Measurements from ENCODE around the gene TENM4.

Gene TENM4

DNA sequence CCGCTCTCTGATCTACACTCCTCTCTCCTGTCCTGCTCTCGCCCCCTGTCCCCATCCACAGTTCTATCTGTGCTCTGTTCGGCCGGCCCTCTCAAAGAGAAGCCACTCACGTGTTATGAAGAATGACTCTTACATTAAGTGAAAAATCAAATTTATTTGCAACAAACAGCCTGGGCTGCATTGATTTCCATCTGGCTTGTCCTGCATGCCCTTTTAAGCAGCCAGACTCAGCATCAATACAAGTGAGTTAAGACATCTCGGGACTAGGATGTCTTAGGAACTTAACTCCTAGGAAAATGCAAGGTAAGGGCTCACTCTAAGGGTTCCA is 373.5 kb downstream of the TENM4 start:
- H3K9me3 Mint-ChIP-seq: no peaks in the 10 kb centered on the region

DNA sequence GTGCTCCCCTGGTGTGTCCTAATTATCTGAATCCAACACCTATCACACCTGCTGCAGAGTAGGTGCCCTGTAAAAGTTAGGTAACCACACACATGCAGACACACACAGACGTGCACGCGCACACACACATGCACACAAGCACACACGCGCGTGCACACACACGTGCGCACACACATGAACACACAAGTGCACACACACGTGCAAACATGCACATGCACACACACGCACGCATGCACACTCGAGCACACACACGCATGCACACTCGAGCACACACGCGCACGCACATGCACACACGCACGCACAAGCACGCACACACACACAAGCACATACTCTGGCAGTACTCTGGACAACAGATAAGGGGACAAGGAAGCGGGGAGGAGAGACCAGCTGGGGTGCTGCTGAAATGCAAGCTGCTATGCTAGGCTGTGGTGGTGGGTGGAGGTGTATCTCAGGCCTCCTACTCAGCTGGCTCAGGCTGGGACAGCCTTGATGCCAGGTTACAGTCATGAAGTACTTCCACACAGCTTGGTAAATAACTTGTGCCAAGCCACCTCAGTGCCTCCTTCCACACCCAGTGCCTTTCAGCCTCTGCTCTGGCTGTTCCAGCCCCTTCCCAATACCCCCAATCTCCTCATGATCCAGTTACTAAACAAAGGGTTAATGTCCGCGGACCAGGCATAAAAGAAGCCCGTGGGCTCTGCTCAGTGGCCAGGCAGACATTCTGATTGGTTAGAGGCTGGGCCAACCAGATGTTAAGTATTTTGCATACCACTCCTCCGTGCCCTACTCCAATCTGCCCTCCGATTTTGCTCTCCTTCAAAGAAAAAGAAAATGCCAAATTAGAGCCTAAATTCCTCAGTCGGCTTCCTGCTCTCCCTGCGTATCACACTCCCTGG is 374.1 kb downstream of the TENM4 start:
- H3K9me3 Mint-ChIP-seq: no peaks in the 10 kb centered on the region
- no peak overlapping the region for H3K27ac Mint-ChIP-seq (ENCODE audit: low read depth)
- ATAC-seq (replicated peaks; ENCODE audit: extremely low read depth, poor library complexity, severe bottlenecking) (no peak), DNase-seq (ENCODE audit: low spot score in 2 of 2) (no peak)
- peaks cover 5% of the 10 kb centered on the region for H3K4me1 Mint-ChIP-seq
- H3K36me3 Mint-ChIP-seq (ENCODE audit: insufficient read depth): no peaks in the 10 kb centered on the region
- H3K4me3 Mint-ChIP-seq: no peak overlapping the region
- H3K27me3 Mint-ChIP-seq: no peaks in the 10 kb centered on the region

More for the DNA sequence above, 373.5 kb downstream of the TENM4 start:
- no peak overlapping the region for H3K4me3 Mint-ChIP-seq
- no peaks in the 10 kb centered on the region for H3K27me3 Mint-ChIP-seq
- ATAC-seq (replicated peaks; ENCODE audit: extremely low read depth, poor library complexity, severe bottlenecking): no peak
- DNase-seq (ENCODE audit: low spot score in 2 of 2): no peak
- H3K36me3 Mint-ChIP-seq (ENCODE audit: insufficient read depth): no peaks in the 10 kb centered on the region
- H3K27ac Mint-ChIP-seq (ENCODE audit: low read depth): no peak overlapping the region
- H3K4me1 Mint-ChIP-seq: peaks cover 5% of the 10 kb centered on the region

DNA sequence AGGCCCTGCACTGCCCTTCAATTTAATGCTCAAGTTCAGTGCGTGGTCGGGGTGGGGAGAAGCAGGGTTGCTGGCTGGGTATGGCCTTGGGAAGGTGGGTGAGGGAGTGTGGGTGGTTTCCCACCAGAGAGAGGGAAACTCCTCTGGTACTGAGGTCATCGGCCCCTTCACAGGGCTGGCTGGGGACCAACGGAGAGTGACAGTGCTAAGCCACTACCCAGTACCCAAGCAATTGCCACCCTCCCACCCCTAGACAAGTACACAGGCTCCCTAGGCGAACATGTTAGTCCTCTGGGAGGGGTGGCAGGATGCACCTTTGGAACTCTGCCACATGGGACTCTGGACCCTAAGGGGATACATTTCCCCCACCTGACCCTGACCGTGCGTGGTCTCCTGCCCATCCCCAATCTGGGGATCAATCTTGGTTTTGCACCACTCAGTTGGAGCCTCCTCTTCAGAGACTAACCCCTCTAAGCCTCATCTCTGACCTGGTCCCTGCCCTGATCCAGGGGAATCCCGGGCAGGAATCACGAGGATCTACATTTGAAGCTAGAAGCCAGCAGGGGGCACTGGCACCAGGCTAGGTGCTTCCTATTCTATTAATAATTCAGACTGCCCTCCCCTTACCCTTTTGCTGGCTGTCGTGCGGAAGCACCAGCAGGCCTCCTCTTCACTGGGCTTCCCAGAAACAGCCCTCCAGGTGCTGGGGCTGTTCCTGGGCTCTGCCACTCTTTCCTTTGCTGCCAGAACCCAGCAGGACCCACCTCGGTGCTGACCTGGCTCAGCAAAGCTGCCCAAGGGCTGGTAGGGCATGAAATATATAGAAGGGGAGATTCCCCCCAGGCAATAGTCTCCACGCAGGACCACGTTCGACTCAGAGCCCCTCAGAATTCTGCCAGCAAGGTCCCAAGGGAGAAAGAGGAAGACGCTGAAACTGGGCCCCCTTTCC is 377.7 kb downstream of the TENM4 start:
- Mint-ChIP-seq H3K27ac (ENCODE audit: low read depth) (no peak overlapping the region), H3K9me3 (no peaks in the 10 kb centered on the region), H3K4me1 (peaks cover 5% of the 10 kb centered on the region), H3K36me3 (ENCODE audit: insufficient read depth) (no peaks in the 10 kb centered on the region), H3K4me3 (no peak overlapping the region), H3K27me3 (peaks cover under 1% of the 10 kb centered on the region)
- ATAC-seq (replicated peaks; ENCODE audit: extremely low read depth, poor library complexity, severe bottlenecking): no peak
- no peak for DNase-seq (ENCODE audit: low spot score in 2 of 2)

DNA sequence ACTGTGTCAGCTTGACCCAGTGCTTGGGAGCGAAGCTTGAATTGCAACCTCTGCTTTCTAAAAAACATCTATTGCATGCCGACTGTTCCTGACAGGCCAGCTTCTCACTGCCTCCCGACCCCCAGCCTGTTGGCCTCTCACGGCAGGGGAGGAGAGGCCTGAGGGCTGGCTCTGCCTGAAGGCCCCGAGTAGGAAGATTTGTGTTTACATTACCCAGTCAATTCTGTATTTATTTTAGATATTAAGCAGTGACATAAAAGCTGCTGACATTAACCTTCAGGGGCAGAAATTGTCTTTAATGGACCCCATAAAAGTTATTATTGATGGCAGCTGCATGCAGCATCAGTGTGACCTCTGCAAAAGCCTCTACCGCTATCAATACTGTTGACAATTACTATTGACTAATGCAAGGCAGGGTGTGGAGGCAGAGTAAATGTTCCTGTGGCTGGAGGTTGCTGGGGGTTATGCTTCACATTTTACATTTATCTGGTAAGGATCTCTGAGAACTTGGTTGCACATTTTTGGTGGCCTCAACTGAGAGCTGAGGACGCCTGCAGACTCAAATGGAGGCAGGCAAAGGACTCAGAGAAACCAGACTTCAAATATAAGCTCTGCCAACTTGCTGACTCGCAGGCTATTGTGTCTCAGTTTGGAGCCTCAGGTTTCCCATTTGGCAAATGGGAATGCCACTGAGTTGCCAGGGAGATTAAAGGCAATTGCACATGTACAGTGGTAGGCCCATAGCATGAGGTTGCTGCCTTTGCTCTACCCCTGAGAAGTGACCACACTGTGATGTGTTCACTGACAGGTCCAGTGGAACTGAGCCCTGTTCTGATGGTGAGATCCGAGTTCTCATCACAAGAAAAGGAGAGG is 380.5 kb downstream of the TENM4 start:
- Mint-ChIP-seq H3K4me3 (no peak overlapping the region), H3K9me3 (no peaks in the 10 kb centered on the region), H3K27me3 (peaks cover 24% of the 10 kb centered on the region), H3K36me3 (ENCODE audit: insufficient read depth) (no peaks in the 10 kb centered on the region), H3K27ac (ENCODE audit: low read depth) (no peak overlapping the region), H3K4me1 (no peaks in the 10 kb centered on the region)
- DNase-seq (ENCODE audit: low spot score in 2 of 2) (no peak), ATAC-seq (replicated peaks; ENCODE audit: extremely low read depth, poor library complexity, severe bottlenecking) (no peak)

DNA sequence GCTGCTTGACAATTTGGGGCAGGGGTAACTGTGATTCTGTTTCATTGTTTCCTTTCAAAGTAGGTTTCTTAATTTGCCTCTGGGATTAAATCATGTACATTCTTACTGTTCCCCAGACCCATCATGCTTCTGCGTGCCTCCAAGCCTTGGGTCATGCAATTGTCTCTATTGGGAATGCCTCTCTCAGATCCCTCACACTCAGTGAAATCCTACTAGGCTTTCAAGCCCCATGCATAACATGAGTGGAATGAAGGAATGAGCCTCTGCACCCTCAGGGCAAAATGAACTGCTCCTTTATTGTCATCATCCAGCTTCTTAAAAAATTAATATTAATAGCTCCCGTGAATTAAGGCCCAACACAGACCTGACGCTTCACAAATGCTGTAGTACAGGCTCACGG is 381.7 kb downstream of the TENM4 start:
- no peaks in the 10 kb centered on the region for H3K4me1 Mint-ChIP-seq
- no peaks in the 10 kb centered on the region for H3K9me3 Mint-ChIP-seq
- H3K27ac Mint-ChIP-seq (ENCODE audit: low read depth): no peak overlapping the region
- peaks cover 24% of the 10 kb centered on the region for H3K27me3 Mint-ChIP-seq
- no peaks in the 10 kb centered on the region for H3K36me3 Mint-ChIP-seq (ENCODE audit: insufficient read depth)
- ATAC-seq (replicated peaks; ENCODE audit: extremely low read depth, poor library complexity, severe bottlenecking) (no peak), DNase-seq (ENCODE audit: low spot score in 2 of 2) (no peak)
- H3K4me3 Mint-ChIP-seq: no peak overlapping the region

DNA sequence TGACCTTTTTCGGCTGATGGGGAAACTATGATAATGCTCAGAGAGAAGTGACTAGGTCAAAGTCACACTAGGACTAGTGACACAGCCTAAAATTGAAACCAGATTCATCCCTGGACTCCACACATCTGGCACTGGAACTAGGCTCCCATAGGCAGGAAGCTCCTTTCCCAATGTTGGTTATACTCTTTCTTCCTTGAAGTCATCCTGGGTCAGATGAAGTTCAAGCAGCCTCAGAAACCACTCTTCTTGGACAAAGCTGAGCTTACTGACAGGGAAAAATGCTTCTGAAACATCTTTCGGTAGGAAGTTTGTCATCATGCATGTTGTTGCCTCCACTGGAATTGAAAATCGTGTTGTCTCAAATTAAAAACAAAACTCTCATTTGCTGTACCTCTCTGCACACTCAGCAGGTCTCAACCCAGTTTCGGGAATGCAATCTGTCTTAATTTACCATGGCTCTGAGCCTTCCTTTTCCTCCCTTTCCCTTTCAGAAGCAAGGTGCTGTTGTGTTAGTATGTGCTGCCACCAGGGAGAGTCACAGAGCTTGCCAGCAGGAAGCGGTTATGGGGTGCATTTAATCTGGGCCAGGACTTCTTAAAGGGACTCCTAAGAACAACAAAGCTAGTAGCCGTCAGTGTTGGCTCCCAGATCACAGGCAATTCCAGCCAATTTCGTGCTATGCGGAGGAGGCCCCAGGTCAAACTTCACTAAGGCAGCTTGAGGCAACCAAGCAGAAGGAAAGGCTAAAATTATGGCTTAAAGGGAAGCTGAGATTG is 384.8 kb downstream of the TENM4 start:
- no peaks in the 10 kb centered on the region for H3K36me3 Mint-ChIP-seq (ENCODE audit: insufficient read depth)
- no peak overlapping the region for H3K27ac Mint-ChIP-seq (ENCODE audit: low read depth)
- ATAC-seq (replicated peaks; ENCODE audit: extremely low read depth, poor library complexity, severe bottlenecking): no peak
- H3K27me3 Mint-ChIP-seq: peaks cover 35% of the 10 kb centered on the region
- no peaks in the 10 kb centered on the region for H3K9me3 Mint-ChIP-seq
- H3K4me3 Mint-ChIP-seq: no peak overlapping the region
- DNase-seq (ENCODE audit: low spot score in 2 of 2): no peak
- no peaks in the 10 kb centered on the region for H3K4me1 Mint-ChIP-seq

DNA sequence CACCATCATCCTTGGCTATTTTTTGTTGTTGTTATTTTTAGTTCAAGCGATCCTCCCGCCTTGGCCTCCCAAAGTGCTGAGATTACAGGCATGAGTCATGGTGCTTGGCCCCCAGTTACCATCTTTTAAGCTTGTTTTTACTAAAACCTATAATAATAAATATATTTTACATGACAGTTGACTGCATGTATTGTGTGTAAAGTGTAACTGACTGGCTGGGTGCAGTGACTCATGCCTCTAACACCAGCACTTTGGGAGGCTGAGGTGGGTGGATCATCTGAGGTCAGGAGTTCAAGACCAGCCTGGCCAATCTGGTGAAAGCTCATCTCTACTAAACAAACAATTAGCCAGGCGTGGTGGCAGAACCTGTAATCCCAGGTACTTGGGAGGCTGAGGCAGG is 386.2 kb downstream of the TENM4 start:
- H3K27ac Mint-ChIP-seq (ENCODE audit: low read depth): no peak overlapping the region
- no peaks in the 10 kb centered on the region for H3K4me1 Mint-ChIP-seq
- H3K9me3 Mint-ChIP-seq: no peaks in the 10 kb centered on the region
- no peaks in the 10 kb centered on the region for H3K36me3 Mint-ChIP-seq (ENCODE audit: insufficient read depth)
- DNase-seq (ENCODE audit: low spot score in 2 of 2) (no peak), ATAC-seq (replicated peaks; ENCODE audit: extremely low read depth, poor library complexity, severe bottlenecking) (no peak)
- H3K4me3 Mint-ChIP-seq: no peak overlapping the region
- peaks cover 35% of the 10 kb centered on the region for H3K27me3 Mint-ChIP-seq

DNA sequence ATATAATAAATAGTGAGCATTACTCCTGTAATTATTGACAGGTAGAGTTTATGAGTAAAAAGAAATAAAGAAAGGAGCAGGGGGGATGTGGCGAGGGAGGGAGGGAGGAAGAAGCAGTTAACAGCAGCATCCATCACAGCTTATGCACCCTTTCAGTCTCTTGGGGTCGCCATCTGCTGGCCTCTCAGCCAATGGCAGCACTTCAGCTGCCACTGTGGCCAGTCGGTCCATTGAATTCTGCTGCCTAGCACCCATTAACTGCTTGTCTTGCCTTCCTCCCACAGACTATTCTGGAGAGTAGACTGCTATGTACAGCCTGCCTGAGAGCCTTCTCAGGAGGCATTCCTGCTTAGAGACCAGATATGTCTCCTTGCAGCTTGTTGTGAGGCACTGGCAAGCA is 388.3 kb downstream of the TENM4 start:
- no peaks in the 10 kb centered on the region for H3K9me3 Mint-ChIP-seq
- H3K27me3 Mint-ChIP-seq: peaks cover 29% of the 10 kb centered on the region
- no peak overlapping the region for H3K4me3 Mint-ChIP-seq
- DNase-seq (ENCODE audit: low spot score in 2 of 2): no peak
- no peaks in the 10 kb centered on the region for H3K36me3 Mint-ChIP-seq (ENCODE audit: insufficient read depth)
- no peaks in the 10 kb centered on the region for H3K4me1 Mint-ChIP-seq
- no peak for ATAC-seq (replicated peaks; ENCODE audit: extremely low read depth, poor library complexity, severe bottlenecking)
- no peak overlapping the region for H3K27ac Mint-ChIP-seq (ENCODE audit: low read depth)

DNA sequence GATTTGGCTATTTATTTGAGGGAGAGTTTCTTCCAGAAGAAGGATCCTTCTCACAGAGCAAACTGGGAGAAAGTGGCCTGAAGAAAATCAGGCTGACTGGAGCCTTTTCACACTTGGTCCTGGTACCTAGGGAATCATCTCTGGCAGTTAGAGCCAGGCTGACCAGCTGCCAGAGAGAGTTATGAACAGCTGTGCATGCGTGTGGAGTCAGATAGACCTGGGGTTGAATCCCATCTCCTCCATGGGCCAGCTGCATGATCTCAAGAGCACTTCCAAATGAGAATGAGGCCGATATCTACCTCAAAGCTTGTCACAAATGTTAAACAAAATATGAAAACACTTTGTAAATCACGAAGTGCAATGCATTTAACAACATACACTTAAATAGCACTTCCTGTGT is 390.0 kb downstream of the TENM4 start:
- Mint-ChIP-seq H3K27ac (ENCODE audit: low read depth) (no peak overlapping the region), H3K4me3 (no peak overlapping the region), H3K27me3 (peaks cover 12% of the 10 kb centered on the region)

DNA sequence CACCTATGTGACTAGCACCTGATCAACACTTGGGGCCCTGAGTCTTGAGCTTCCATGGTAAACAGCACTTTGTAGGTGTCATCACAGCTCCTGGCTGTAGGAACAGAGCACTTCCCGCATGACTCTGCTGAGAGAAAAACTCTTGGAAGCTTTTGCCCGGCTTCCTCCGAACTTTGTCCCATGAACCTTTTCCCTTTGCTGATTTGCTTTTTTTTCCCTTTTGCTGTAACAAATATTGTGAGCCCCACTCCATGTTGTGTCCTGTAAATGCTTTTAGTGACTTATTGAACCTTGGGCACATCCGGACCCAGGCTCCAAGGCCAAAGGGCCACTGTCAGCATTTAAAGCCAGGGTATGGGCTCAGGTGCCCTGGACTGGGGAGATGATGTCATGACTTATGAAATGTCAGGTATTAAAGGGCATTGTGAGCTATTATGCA is 391.1 kb downstream of the TENM4 start:
- Mint-ChIP-seq H3K4me3 (no peak overlapping the region), H3K36me3 (ENCODE audit: insufficient read depth) (no peaks in the 10 kb centered on the region), H3K27me3 (peaks cover 11% of the 10 kb centered on the region), H3K27ac (ENCODE audit: low read depth) (no peak overlapping the region), H3K4me1 (no peaks in the 10 kb centered on the region), H3K9me3 (no peaks in the 10 kb centered on the region)
- no peak for ATAC-seq (replicated peaks; ENCODE audit: extremely low read depth, poor library complexity, severe bottlenecking)
- DNase-seq (ENCODE audit: low spot score in 2 of 2): no peak

More for the DNA sequence above, 390.0 kb downstream of the TENM4 start:
- Mint-ChIP-seq H3K9me3 (no peaks in the 10 kb centered on the region), H3K36me3 (ENCODE audit: insufficient read depth) (no peaks in the 10 kb centered on the region), H3K4me1 (no peaks in the 10 kb centered on the region)
- ATAC-seq (replicated peaks; ENCODE audit: extremely low read depth, poor library complexity, severe bottlenecking): no peak
- DNase-seq (ENCODE audit: low spot score in 2 of 2): no peak

DNA sequence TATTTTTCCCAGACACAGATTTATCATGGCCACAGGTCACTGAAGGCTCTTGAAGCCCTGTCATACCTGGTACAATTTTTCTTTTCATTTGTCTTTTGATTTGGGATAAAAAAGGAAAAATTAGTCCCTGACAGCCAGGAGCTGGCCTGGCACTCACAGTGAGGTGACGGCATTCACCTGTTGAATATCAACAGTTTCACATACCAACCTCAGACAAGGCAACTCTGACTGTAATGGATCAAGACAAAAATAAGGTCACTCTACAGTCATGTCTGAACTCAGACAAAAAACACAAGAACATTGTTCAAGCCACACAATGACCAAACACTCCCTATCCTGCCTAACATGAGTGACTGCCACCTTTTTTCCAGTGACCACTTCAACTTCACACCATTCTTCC is 392.9 kb downstream of the TENM4 start:
- DNase-seq (ENCODE audit: low spot score in 2 of 2) (no peak), ATAC-seq (replicated peaks; ENCODE audit: extremely low read depth, poor library complexity, severe bottlenecking) (no peak)
- Mint-ChIP-seq H3K27ac (ENCODE audit: low read depth) (no peak overlapping the region), H3K4me3 (no peak overlapping the region), H3K36me3 (ENCODE audit: insufficient read depth) (no peaks in the 10 kb centered on the region), H3K27me3 (peaks cover 20% of the 10 kb centered on the region), H3K4me1 (no peaks in the 10 kb centered on the region), H3K9me3 (no peaks in the 10 kb centered on the region)

Data from central memory CD8-positive, alpha-beta T cell (primary cell).